Natural killer cell (primary cell): ENCODE measurements around the gene RND2. TPM values are rescaled to one million over a fixed set of nuclear protein-coding genes. Genes with fewer than 3 reads are reported as not detected.

Experiments used
- ATAC-seq, 3 donors: fragments of 150-1000 bp in 2 of 3; fragments of 200-7000 bp in 1 of 3; cut with Tn5 transposase; 1 replicate in 1 of 3; 2 replicates in 2 of 3; pipeline ENCODE4 v1.10.0; 2021; ENCODE audit warnings: mild to moderate bottlenecking in 2 of 3, moderate library complexity in 2 of 3
- DNase-seq, 2 donors: peaks; one replicate each; pipeline versions ENCODE4 v3.0.0 to v3.0.0-alpha.2; 2013 to 2021; ENCODE audit warnings: mixed read lengths in 1 of 2
- H3K27ac ChIP-seq: one replicate; pipeline ENCODE4 v1.5.1; 2013; ENCODE audit warnings: mild to moderate bottlenecking, low read length
- H3K27me3 ChIP-seq: one replicate; pipeline ENCODE4 v1.6.1; 2013; ENCODE audit warnings: low read length; ENCODE audit not compliant: control insufficient read depth, insufficient read depth
- H3K36me3 ChIP-seq: one replicate; pipeline ENCODE4 v1.6.1; 2013; ENCODE audit warnings: low read length; ENCODE audit not compliant: control insufficient read depth, insufficient read depth
- H3K4me1 ChIP-seq: one replicate; pipeline ENCODE4 v1.6.1; 2013; ENCODE audit warnings: low read length; ENCODE audit not compliant: control insufficient read depth, insufficient read depth
- H3K4me3 ChIP-seq: one replicate; pipeline ENCODE4 v1.5.1; 2013; ENCODE audit warnings: low read length
- H3K9me3 ChIP-seq: one replicate; pipeline ENCODE4 v1.6.1; 2013; ENCODE audit warnings: low read length; ENCODE audit not compliant: control insufficient read depth, insufficient read depth
- H3K27ac Mint-ChIP-seq, 2 donors: one replicate each; pipeline ENCODE4 v1.8.0; 2022; ENCODE audit warnings: mild to moderate bottlenecking in 2 of 2, mixed read lengths in 2 of 2, moderate library complexity in 1 of 2
- H3K27me3 Mint-ChIP-seq, 2 donors: one replicate each; pipeline ENCODE4 v1.8.0; 2022; ENCODE audit warnings: low read depth in 2 of 2, mixed read lengths in 2 of 2
- H3K36me3 Mint-ChIP-seq: one replicate; pipeline ENCODE4 v1.8.0; 2022; ENCODE audit warnings: mixed read lengths
- H3K4me1 Mint-ChIP-seq, 2 donors: one replicate each; pipeline ENCODE4 v1.8.0; 2022; ENCODE audit warnings: mixed read lengths in 2 of 2
- H3K4me3 Mint-ChIP-seq: one replicate; pipeline ENCODE4 v1.8.0; 2022; ENCODE audit warnings: mild to moderate bottlenecking, moderate library complexity, mixed read lengths
- H3K9me3 Mint-ChIP-seq, 2 donors: one replicate each; pipeline ENCODE4 v1.8.0; 2022; ENCODE audit warnings: mixed read lengths in 2 of 2
- WGBS: methylation state at CpG from one replicate; pipeline ENCODE4 v1.1.7; 2013; ENCODE audit warnings: missing lambda C conversion rate; ENCODE audit not compliant: insufficient coverage; 5-methylcytosine and 5-hydroxymethylcytosine counted together
- intact Hi-C: fragments of 100-400 bp; cut with micrococcal nuclease; formaldehyde crosslinking; loops from one replicate; pipeline ENCODE4 v1.14.2; 2022
- total RNA-seq, 4 donors: library from RNA; stranded (reverse); fragments of 120-200 nt in 1 of 4; gene quantifications; one replicate each; pipeline versions ENCODE4 v1.2.3 to v1.2.4, GENCODE V29; 2013 to 2022
- TF ChIP-seq, protein P1 (sequence below): fragments of 200-600 bp; IDR thresholded peaks from one replicate; pipeline ENCODE4 v1.8.0; 2022; ENCODE audit warnings: antibody characterized with exemption

RND2 gene
- total RNA-seq, 3 donors from 2014 or later (not counting 1 experiment from before 2014, with no cell fraction given) = 0.12 to 0.58 (median 0.14) TPM

DNA sequence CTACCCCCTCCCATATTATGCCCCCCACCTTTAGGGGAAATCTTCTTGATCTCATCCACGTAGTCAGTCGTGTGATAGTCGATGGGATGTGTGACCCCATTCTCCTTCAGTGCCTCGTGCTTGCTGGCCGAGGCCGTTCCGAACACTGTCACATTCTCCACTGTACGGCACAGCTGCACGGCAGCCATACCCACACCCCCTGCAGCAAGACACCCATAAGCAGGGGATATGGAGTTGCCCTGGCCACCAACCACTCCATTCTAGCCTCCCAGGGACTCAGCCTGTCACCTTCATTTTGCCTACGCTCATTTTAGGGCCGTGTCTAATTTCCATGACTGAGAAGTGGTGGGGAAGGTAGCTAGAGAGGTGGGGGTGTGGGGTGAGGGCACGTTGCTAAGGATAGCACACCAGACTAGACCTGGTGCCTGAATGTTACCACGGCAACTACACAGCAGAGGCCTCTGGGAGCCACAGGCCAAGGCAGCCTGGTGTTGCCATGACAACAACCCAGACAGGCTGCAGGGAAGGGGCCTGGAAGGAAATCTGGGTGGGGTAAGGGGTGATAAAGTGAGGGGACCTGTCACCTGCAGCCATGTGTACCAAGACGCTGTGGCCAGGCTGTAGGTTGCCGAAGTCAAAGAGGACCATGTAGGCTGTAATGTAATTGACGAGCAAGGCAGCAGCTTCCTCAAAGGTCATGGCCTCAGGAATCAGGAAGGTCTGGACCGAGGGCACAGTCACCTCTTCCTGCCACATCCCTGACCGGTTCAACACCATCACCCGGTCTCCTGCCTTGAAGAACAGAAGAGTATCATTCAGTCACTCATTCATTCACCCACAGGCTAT lies 6.8 kb upstream of the RND2 start:
- H3K4me3 ChIP-seq = no peak overlapping the region
- Mint-ChIP-seq H3K9me3 (no peaks in the 10 kb centered on the region), H3K27ac (peak overlapping the region in 1 of 2 donors; percentile 68), H3K4me3 (no peak overlapping the region), H3K4me1 (peaks cover 0 to 32% of the 10 kb centered on the region in 2 donors), H3K36me3 (no peaks in the 10 kb centered on the region), H3K27me3 (no peaks in the 10 kb centered on the region)
- 73% methylated on average over 19 of the region's 19 CpGs for WGBS
- H3K9me3 ChIP-seq = no peaks in the 10 kb centered on the region
- DNase-seq (peak in 1 of 2 donors; percentile 72), ATAC-seq (peak in 2 of 3 donors; percentile 11 to 23)
- H3K4me1 ChIP-seq = peaks cover 18% of the 10 kb centered on the region
- no peaks in the 10 kb centered on the region for H3K27me3 ChIP-seq
- intact Hi-C loops = no loop called here
- H3K36me3 ChIP-seq = peaks cover 16% of the 10 kb centered on the region
- TF ChIP-seq, protein P1, sequence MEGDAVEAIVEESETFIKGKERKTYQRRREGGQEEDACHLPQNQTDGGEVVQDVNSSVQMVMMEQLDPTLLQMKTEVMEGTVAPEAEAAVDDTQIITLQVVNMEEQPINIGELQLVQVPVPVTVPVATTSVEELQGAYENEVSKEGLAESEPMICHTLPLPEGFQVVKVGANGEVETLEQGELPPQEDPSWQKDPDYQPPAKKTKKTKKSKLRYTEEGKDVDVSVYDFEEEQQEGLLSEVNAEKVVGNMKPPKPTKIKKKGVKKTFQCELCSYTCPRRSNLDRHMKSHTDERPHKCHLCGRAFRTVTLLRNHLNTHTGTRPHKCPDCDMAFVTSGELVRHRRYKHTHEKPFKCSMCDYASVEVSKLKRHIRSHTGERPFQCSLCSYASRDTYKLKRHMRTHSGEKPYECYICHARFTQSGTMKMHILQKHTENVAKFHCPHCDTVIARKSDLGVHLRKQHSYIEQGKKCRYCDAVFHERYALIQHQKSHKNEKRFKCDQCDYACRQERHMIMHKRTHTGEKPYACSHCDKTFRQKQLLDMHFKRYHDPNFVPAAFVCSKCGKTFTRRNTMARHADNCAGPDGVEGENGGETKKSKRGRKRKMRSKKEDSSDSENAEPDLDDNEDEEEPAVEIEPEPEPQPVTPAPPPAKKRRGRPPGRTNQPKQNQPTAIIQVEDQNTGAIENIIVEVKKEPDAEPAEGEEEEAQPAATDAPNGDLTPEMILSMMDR = no peak
- no peak overlapping the region for H3K27ac ChIP-seq

DNA sequence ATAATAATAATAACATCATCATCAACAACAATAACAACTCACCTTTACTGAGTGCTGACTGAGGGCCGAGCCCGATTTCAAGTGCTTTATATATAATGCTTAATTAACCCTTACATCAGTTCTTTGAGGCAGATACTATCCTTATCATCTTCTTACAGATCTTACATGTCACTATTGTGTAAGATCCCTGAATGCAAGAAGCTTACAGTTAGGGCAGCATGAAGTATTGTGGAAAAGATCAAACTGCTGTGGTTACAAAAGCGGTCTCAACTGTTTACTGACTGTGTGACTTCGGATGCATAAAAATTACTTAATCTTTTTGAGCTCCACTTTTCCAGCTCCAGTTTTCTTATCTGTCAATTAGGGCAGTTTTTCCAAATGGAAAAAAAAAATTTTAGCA lies 6.1 kb upstream of the RND2 start:
- Mint-ChIP-seq H3K4me3 (peak overlapping the region; percentile 25), H3K36me3 (no peaks in the 10 kb centered on the region), H3K27ac (peak overlapping the region in 1 of 2 donors; percentile 68), H3K9me3 (no peaks in the 10 kb centered on the region), H3K27me3 (no peaks in the 10 kb centered on the region), H3K4me1 (peaks cover 0 to 32% of the 10 kb centered on the region in 2 donors)
- Histone ChIP-seq H3K4me3 (no peak overlapping the region), H3K9me3 (no peaks in the 10 kb centered on the region), H3K27ac (no peak overlapping the region), H3K4me1 (peaks cover 21% of the 10 kb centered on the region), H3K27me3 (no peaks in the 10 kb centered on the region), H3K36me3 (peaks cover 9% of the 10 kb centered on the region)
- TF ChIP-seq, protein P1 = no peak
- WGBS = 50% methylated on average over 4 of the region's 4 CpGs
- no peak for ATAC-seq
- peak in 1 of 2 donors; percentile 38 for DNase-seq
- intact Hi-C loops = no loop called here

DNA sequence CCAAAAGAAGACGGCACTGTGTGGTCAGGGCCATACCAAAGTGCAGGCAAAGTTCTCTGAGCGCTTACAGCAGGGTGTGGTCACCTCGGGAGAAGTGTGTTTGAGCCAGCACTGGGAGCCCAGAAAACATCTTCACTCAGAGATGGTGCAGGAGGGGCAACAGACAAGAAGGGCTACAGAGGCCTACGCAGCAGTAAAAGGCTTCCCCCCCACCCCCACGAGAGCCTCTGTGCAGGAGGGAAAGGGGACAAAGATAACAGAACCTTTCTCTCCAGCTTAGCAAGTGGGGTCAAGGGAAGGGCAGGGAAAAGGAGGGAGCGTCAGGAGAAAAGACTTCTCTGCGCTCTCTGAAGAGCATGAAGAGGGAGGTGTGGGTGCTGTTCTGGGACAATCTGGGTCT lies 5.6 kb upstream of the RND2 start:
- Mint-ChIP-seq H3K9me3 (no peaks in the 10 kb centered on the region), H3K4me1 (peaks cover 3 to 35% of the 10 kb centered on the region in 2 donors), H3K36me3 (no peaks in the 10 kb centered on the region), H3K4me3 (peak overlapping the region; percentile 47), H3K27ac (peak overlapping the region in 1 of 2 donors; percentile 68), H3K27me3 (no peaks in the 10 kb centered on the region)
- WGBS = 62% methylated on average over 5 of the region's 7 CpGs
- Histone ChIP-seq H3K4me3 (no peak overlapping the region), H3K36me3 (peaks cover 4% of the 10 kb centered on the region), H3K27me3 (no peaks in the 10 kb centered on the region), H3K9me3 (no peaks in the 10 kb centered on the region), H3K27ac (no peak overlapping the region), H3K4me1 (peaks cover 26% of the 10 kb centered on the region)
- TF ChIP-seq, protein P1 = no peak
- intact Hi-C loops = no loop called here
- ATAC-seq = no peak
- no peak for DNase-seq
